GM19463 (cell line): ENCODE data around the gene SDK1.

Experiments used
- ATAC-seq: cut with Tn5 transposase; IDR thresholded peaks from one replicate; pipeline ENCODE4 v1.9.1; 2021; ENCODE audit warnings: mild to moderate bottlenecking, moderate library complexity; ENCODE audit not compliant: unreplicated experiment

The SDK1 gene

DNA sequence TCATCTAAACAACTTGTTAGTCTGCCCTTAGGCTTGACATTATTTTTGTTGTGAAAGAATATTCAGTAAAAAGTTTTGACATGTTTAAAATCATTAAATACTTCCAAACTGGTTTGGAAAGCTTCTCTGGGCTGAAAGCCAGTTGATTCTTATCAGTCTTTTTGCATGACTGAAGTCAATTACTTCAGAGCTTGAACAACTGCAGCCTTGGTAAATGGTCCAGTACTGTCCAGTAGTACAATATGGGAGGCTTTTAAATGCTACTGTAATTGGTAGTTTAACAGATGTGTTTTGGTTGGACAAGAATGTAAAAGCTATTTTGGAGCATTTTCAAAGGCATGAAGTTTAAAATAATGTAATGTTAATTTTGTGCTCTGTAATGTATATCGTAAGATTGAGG, 103.4 kb downstream of the SDK1 start:
- no peak for ATAC-seq

DNA sequence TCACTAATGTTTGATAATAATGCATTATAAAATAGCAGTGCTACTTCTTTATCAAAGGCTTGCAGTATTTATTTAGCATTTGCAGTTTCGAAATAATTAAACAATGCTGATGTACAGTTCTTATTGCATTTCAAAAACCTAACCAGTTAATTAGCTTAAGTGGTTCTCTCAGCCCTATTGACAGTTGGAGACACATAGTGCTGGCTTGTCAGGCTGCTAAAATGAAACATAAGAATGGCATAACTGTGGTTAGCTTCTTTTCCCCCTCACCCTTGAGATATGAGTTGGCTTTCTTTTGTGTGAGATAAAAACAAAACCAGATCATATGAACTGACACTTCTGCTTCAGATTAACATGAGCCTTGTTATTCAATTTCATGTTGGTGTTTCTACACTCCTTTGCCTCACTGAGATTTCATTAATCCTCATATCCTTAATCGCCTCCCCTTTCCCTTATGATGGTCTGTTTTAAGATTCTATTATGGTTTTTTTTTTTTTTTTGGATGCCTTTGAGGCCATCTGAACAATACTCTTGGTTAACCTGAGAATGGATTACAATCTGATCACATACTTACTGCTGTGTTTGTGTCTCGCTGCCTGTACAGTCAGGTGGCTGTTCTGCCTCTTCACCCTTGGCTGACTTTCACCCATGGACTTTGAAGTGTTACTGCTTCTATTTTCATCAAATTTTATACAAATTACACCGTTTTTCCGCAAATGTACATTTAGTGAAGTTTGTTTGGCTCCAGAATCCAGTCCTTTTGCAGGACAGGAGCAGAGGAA, 108.0 kb downstream of the SDK1 start:
- ATAC-seq: no peak

DNA sequence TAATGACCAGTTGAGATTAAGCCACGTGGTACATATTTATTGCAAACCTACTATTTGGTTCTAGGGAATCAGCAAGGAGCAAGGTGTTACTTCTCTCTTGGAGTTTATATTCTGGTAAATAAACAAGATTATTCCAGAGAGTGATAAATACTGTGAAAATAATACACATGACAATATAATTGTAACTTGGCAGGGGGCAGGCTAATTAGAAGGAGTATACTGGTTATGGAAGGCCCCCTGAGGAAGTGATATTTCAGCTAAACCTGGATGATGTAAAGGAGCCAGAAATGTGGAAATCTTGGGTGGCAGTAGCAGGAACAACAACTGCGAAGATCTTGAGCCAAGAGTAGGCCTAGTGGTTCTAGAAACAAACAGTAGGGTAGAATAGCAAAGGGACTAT, 111.8 kb downstream of the SDK1 start:
- ATAC-seq: no peak

DNA sequence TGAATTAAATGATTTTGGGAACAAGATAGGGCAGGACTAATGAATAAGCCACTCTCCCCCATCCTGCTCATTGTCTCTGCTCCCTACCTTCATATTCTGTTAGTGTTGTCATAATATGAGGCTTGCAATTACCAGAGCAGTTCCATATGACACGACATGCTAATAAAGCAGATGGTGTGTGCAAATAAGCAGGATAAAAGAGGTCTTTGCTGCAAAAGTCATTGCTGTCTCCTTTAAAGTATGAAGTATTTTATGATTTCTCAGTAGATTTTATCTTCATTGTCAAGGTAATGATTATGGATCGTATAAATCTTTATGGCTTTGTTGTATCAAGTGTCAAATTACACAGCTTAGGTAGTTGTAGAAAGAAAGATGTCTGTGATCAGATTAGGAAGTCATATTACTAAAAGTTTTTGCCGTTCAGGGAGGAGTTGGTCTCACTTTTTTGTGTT, 114.8 kb downstream of the SDK1 start:
- ATAC-seq: no peak

DNA sequence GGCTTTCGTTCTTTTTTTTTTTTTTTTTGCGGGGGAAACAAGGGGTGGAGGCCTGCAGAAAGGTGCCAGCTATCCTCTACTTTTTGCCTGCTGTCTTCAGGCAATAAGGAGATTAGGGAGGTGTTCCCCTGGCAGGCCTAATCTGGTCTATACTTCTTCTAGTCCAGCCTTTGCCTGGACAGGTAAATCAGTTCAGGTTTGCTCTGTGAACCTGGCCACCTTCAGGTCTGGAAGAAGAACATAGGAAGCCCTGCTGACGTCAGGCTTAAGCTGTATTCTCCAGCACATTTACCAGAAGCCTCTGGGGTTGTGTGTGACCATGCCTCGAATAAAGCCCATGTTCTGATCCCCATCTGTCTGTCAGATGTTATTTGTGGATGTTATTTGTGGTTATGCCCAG, 115.4 kb downstream of the SDK1 start:
- ATAC-seq: no peak

DNA sequence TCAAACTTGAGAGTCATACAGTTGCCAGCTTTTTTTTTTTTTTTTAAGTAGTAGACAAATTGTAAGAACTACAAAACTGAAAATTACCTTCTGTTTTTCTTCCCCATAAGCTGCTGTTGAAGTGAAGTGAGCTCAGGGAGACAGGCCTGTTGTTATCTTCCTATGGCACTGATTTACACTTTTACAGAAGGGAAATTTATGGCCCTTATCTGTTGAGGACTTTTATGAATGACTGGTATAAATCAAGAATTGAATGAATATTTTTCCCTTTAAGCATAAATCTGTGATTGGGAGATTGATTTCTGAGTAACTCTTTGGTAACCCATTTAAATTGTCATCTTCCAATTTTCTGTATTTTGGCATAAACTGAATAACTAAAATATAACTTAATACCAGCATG, 124.0 kb downstream of the SDK1 start:
- no peak for ATAC-seq

DNA sequence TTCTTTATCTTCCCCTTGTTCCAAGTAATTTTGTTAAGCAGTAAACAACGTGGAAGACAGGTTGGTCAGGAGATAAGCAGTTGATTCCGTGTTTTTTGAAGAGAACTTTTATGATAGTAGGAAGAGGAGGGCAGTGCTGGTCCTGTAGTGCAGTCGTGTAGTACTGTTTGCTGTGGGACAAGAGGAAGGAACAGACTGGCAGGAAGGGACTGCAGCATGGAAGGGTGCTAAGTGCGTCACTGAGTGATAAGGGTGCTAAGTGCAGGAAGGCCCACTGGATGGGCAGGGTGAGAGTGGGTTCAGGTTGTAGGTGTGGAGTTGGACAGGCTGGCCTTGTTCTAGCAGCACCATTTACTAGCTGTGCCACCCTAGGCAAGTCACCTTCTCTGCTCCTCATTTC, 125.0 kb downstream of the SDK1 start:
- no peak for ATAC-seq

DNA sequence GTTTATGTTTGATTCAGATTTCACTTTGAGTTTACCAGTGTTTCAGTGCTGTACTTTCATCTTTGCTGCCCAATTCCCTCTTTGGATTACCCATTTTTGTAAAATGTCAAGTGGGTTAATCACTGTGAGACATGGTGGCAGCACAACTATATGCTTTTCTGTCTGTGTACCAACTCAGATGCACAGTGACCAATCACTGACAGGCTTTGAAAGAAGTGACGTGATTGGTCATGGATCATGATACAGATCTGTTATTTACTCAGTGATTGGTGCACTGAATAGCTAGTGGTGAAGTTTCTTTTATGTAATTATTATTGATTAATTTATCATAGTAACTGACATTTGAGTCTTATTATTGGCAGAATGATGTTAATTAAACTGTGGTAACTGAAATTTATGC, 126.9 kb downstream of the SDK1 start:
- no peak for ATAC-seq

DNA sequence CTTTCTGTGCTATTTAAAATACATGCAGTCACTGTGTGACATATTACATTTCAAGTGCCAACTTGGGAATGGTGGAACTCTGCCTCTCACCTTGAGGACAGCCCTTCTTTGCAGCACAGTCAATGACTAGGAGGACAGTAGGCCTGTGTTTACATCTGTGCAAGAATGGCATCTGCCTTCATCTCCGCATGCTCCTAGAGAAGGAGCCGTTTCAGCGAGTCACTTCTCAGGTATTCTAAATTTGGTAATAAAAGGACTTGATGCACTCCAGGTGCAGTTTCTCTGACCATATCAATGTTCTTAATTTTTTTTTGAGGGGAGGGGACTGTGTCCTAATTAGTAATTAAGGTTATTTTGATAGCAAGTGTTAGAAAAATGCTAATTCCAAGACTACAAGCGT, 128.9 kb downstream of the SDK1 start:
- ATAC-seq: no peak

DNA sequence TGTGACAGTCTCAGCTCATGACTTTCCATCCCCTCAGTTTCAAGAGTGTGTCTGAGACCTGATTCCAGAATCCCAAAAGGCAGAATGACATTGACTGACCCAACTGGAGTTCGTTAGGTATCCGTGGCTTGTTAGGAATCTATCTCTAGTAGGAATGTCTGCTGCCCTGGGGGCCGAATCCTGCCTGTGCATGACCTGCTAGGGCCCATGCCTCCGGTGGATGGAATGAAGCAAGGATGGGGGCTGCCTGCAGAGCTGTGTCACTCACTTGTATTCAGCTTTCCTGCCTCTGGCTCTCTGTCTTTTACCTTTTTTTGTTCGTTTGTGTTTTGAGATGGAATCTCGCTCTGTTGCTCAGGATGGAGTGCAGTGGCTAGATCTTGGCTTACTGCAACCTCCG, 129.5 kb downstream of the SDK1 start:
- ATAC-seq: no peak

DNA sequence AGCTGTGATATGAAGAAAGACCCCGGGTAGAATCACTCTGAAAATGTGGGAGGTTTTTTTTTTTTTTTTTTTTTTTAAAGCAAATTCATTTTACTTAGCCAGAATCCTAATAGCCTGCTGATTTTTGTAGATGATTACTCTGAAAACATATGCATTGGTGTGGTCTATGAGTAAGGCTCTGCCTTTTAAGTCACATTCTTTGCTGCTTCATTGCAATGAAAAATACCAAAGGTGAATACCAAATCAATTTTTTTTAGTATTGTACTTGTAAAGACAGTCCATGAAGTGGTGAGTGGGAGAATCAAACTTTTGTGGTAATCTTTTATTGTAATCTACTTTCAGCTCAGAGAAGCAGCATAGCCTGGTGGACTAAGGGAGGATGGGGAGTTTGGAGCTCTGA, 130.3 kb downstream of the SDK1 start:
- no peak for ATAC-seq

DNA sequence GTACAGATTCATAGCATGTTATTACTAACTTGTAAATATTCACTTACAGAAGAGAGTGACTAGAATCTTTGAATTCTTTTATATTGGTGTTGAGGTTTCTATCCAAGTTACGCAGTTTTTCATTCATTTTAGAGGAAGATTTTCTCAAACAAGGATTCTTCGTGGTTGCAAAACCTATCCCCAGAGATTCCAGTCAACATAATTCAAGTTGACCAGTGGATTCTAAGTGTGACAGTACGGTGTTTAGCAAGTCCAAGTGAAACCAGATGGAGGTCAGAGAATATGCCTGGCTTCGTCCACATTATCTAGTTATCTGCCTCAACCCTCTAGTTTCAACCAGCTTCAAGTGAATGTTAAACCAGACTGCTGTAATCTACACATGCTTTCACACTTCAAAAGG, 131.9 kb downstream of the SDK1 start:
- no peak for ATAC-seq

DNA sequence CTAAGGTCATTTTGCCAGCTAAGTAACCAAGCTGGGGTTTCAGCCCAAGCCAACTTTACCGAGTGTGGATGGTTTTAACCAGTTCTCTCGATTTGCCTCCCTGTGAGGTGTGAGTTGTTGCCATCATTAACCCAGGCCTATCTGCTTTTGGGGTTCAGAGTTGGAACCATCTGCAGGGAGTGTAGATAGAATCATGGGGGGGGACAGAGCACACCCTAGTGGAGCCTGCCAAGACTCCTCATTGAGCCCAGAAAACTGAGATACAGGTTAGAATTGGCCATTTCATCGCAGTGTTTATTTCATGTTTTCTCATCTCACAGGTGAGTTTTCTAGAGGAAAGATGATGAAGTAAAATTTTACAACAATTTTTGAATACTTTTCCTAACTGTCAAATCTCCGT, 133.6 kb downstream of the SDK1 start:
- no peak for ATAC-seq

DNA sequence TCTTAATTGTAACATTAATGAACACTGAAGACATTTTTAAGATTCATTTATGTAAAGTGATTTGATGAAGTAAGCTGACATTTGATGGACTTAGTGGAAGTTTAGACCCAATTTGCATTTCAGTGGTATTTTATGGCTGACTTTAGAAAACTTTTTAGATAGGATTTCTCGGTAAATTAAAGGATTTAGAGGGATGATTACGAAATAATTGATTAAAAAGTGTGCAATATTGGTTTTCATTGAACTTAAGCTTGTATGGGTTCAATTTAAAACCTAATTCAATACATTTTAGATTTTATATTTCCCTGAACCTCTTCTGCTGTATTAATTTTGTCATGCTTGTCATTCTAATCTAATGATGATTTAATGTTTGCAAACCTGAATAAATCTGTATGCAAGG, 135.1 kb downstream of the SDK1 start:
- no peak for ATAC-seq

DNA sequence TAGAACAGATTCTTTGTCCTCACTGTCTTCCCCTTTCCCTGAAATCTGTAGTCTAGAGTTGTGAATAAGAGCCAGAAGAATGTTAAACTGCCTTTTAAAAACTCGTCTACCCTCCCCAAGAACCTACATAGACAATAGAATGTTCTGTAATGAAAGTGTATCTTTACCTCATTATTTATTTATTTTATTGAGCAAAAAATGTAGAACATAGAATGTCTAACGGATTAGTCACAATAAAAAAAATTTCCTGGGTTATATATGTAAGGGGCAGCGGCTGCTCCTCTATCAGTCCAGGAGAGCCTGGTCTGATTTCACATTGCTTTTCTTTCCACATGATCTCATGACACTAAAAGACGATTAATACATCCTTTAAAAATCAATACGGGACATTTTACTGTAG, 135.7 kb downstream of the SDK1 start:
- no peak for ATAC-seq

DNA sequence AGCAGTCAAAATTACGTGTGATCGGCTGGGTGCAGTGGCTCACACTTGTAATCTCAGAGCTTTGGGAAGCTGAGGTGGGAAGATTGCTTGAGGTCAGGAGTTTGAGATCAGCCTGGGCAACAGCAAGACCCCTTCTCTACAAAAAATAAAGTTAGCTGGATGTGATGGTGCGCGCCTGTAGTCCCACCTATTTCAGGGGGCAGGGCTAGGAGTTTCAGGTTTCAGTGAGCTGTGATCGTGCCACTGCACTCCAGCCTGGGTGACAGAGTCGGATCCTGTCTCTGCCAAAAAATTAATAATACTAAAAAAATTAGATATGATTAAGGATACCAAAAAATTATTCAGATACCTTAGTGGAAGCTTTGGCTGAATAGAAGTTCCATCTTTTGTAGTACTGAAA, 136.4 kb downstream of the SDK1 start:
- no peak for ATAC-seq

DNA sequence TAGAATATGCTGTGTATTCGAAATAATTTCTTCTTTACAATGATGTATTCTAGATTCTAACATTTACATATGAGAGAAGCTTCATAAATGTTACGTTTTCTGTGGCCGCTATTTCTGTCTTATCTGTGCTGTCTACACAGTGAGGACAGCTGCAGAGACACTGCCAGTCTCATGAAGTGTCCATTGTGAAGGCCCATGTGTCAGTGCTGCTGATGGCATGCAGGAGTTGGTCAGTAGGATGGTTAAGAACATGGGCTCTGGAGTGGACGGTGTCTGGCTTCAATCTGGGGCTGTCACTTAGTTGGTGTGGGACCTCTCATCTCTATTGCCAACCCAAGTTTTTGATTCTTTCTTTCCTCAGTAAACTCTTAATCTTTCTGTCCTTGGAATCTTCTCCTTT, 137.3 kb downstream of the SDK1 start:
- no peak for ATAC-seq

DNA sequence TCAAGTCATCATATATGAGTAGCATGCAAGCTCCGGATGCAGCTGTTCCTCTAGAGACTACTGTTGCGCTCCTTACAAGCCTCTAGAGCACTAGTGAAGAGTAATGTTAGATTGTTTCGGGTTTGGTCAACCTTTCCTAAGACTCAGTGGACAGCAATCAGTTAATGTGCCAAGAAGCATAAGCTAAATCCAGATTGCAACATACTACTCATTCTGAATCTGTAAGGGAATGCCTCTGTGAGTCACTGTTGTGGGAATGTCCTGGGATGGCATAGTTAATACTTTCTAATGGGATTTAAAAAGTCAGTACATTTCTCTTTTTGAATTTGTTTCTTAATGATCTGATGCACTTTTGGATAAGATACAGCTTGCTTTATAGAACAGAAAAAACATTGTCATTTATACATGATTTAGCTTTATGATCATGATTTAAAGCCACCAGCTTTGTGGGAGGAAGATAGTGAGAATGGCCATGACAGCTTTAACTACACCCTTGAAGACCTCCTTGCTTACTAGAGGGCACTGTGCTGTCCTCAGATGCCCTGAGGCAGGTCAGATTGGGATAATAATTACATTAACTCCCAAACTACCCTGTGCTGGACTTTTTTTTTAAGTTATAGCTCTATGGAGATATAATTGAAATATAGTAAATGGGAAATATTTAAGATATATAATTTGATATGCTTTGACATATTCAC, 138.4 kb downstream of the SDK1 start:
- no peak for ATAC-seq

DNA sequence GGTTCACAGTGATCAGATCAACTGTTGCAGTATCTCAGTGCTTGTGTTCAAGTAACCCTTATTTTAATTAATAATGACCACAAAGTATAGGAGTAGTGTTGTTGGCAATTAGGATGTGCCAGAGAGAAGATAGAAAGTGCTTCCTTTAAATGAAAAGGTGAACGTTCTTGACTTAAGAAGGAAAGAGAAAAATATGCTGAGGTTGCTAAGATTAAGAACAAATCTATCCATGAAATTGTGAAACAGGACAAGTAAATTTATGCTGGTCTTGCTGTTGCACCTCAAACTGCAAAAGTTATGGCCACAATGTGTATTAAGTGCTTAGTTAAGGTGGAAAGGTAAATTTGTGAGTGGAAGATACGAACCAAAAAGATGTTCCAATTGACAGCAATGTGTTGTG, 139.5 kb downstream of the SDK1 start:
- ATAC-seq: no peak

DNA sequence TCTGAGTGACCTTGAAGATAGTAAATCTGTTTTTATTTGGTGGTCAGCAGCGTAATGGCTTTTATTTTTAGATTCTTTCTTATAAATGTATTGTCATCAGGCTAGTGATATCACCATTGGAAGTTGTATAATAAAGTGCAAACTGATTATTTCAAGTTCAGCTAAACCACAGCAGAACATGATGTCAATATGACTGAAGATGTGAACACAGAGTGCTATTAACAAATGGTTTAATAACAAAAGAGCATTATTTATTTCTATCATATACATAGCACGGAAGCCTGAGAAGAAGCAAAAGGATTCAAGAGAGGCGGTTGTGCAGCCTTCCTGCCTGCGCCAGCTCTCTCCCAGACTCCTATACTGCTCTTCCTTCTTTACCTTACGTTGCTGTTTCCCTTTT, 142.7 kb downstream of the SDK1 start:
- ATAC-seq: no peak

DNA sequence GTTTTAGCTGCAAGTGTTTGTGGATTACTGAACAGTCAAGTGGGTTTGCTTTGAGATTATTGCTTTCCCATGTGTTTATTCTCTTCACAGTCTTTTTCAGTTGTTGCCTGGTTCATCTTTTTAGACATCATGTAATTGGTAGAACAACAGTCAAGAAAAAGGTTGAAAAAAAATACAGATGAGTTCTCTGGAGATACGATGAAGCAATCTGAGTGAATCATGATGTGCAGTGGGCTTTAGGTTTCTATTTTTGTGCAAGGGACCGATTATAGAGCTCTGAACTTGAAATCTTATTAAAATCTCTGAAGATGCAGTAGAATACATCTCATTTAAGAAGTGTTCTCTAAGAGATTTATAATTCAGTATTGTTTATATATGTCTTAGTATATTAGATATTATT, 145.7 kb downstream of the SDK1 start:
- ATAC-seq: no peak

DNA sequence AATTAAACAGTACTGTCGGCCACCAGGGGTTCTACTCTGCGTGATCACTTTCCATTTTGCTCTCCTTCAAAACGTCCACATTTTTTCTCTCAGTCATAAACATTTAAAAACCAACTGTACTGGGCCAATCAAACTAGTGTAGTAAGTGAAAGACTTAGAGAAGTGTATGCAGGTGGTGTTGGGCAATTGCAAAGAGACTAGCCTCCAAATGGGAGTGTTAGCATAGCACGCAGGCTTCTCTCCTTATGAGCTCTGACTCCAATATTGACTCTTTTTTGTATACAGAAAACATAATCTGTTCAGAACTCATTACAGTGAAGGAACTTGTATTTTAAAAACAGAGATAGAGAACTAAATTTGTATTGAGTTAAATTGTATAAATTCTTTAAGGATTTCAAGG, 150.6 kb downstream of the SDK1 start:
- no peak for ATAC-seq

DNA sequence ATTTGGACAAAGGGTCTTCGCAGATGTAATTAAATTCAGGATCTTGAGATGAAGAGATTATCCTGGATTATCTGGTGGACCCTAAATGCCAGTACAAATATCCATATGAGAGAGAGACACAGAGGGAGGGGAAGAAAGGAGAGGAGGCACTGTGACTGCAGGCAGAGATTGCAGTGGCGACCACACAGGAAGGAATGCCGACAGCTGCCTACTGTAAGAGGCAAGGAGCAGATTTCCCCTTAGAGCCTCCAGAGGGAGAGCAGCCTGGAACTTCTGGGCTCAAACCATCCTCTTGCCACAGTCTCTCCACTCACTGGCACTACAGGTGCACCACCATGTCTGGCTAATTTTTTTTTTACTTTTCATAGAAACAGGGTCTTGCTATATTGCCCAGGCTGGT, 152.3 kb downstream of the SDK1 start:
- ATAC-seq: no peak
